Peyer's patch (tissue), 4 donors: Measurements from ENCODE around the gene NLGN2.

ENCODE experiments used
- POLR2A ChIP-seq, 2 donors: fragments of 450-650 bp; IDR thresholded peaks; one replicate each; pipeline ENCODE4 v1.5.1; 2017; ENCODE audit warnings: antibody characterized with exemption in 2 of 2, mild to moderate bottlenecking in 2 of 2, moderate library complexity in 2 of 2
- TF ChIP-seq, protein P1 (sequence below), 6 experiments: fragments of 450-650 bp in 4 of 6; fragments of 200-600 bp in 2 of 6; sonication (generic) in 1 of 6; IDR thresholded peaks; one replicate each; pipeline ENCODE4 v1.5.1; 2017 to 2019; ENCODE audit warnings: antibody characterized with exemption in 6 of 6, mild to moderate bottlenecking in 3 of 6, moderate library complexity in 1 of 6

DNA sequence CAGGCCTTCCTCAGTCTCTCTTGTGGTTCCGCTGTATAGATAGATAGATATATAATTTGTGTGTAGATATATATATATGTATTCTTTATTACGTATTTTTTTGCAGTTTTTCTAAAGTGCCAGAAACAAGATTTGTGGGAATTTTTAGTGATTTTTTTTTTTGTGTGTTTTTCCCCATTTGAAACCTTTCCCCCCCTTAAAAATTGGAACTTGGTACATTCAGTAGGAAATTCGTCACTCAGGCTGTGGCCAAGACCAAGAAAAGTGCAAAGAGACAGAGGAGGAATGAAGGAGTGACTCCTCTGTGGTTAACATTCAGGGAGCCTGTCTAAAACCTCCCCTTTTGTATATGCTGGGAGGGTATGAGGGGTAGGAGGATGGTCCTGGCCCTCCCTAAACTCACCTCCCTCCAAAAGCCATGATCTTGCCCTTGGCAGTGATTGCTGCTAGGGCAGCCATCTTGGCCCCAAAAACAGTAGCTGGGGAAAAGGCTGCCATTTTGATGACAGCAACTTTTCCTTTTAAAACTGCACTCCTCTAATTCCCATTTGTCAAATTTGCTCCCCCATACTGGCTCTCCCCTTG lies 52.4 kb downstream of the NLGN2 start:
- TF ChIP-seq, protein P1, sequence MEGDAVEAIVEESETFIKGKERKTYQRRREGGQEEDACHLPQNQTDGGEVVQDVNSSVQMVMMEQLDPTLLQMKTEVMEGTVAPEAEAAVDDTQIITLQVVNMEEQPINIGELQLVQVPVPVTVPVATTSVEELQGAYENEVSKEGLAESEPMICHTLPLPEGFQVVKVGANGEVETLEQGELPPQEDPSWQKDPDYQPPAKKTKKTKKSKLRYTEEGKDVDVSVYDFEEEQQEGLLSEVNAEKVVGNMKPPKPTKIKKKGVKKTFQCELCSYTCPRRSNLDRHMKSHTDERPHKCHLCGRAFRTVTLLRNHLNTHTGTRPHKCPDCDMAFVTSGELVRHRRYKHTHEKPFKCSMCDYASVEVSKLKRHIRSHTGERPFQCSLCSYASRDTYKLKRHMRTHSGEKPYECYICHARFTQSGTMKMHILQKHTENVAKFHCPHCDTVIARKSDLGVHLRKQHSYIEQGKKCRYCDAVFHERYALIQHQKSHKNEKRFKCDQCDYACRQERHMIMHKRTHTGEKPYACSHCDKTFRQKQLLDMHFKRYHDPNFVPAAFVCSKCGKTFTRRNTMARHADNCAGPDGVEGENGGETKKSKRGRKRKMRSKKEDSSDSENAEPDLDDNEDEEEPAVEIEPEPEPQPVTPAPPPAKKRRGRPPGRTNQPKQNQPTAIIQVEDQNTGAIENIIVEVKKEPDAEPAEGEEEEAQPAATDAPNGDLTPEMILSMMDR (IDR thresholded peaks at IDR 0.05): no peak
- TF ChIP-seq POLR2A (IDR thresholded peaks at IDR 0.05): no peak
